HG03442 (cell line): ENCODE measurements around the gene BOLA1.
"Not testable (repeated sequence)": the region's sequence is repeated elsewhere in the genome, so short reads cannot be mapped to it uniquely, and the experiment has no call there.

Experiments used
- ATAC-seq: cut with Tn5 transposase; IDR thresholded peaks from one replicate; pipeline ENCODE4 v1.9.1; 2021; ENCODE audit warnings: mild to moderate bottlenecking, moderate library complexity; ENCODE audit not compliant: unreplicated experiment

The BOLA1 gene

DNA sequence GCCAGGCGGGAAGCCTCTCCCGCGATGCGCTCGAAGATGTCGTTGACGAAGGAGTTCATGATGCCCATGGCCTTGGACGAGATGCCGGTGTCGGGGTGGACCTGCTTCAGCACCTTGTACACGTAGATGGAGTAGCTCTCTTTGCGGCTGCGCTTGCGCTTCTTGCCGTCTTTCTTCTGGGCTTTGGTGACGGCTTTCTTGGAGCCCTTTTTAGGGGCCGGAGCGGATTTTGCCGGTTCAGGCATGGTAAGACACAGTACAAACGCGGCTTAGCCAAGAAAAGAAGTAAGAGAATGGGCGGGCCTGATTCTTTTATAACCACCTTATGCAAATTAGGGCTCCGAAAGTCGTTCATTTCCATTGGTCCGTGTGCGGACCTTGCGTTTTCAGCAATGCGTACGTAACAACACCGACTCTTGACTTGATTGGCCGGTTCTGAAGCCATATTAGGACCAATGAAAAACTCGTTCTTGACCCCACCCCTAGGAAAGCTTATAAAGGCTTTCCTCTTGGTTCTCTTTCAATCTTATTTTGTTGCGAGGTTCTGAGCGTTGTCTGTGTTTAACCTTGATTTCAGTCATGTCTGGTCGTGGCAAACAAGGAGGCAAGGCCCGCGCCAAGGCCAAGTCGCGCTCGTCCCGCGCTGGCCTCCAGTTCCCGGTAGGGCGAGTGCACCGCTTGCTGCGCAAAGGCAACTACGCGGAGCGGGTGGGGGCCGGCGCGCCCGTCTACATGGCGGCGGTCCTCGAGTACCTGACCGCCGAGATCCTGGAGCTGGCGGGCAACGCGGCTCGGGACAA lies 12.8 kb upstream of the BOLA1 start:
- peak; percentile 62 for ATAC-seq

- not testable (repeated sequence) for ATAC-seq
These were observed 12.2 kb upstream of the BOLA1 start for GRCh38 chr1:149887196-149887455.

DNA sequence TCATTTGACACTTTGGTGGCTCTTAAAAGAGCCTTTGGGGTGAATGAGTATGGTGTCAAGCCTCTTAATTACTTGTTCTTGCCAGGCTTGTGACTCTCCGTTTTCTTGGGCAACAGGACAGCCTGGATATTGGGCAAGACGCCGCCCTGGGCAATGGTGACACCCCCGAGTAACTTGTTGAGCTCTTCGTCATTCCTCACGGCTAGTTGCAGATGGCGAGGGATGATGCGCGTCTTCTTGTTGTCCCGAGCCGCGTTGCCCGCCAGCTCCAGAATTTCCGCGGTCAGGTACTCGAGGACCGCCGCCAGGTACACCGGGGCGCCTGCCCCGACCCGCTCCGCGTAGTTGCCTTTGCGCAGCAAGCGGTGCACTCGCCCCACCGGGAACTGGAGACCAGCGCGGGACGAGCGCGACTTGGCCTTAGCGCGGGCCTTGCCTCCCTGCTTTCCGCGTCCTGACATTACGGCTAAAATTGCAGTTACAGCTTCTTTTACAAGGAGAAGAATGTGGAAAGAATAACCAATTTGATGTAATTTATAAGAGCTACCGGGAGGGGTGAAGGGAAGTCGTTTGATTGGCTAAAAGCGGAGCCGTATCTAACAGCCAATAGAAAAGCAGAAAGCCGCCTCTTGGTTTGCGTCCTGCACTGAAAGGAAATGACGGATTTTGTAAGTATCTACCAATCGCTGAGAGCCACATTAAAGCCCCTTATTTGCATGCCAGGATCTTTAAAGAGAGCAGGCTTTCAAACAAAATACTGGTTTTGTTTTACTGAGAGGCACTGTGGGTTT lies 11.7 kb upstream of the BOLA1 start:
- peak; percentile 44 for ATAC-seq

DNA sequence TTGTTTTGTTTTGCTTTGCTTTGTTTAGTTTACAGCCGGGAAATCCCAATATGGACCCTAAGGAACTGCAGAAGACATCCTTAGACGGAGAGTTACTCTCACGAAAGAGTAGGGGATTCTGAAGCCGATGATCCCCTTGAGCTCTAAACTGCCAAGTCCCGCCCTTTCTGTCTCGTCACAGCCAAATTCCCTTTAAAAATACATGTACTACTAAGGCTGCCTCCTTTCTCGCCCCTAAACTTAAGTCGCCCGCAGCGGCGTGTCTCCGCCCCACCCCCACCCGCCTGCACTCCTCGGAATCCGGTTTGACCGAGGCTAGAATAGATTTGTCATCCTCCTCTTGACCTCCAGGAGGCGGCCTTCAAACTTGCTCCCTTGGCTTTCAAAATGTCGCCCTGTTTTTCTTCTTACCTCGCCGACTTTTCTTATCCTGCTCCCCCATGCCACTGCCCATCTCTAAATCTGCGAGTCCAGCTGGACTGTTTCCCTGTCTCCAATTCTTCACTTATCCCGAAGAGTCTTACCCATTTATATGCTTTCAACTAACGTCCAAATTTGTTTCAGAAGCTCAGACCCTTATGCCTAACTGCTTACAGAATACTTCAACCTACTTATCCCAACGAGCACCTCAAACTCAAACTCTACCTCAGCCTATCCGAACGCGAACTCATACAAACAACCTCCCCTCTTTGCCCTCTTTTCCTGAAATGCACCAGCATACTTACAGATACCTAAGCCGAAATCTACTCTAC lies 10.9 kb upstream of the BOLA1 start:
- peak; percentile 18 for ATAC-seq

DNA sequence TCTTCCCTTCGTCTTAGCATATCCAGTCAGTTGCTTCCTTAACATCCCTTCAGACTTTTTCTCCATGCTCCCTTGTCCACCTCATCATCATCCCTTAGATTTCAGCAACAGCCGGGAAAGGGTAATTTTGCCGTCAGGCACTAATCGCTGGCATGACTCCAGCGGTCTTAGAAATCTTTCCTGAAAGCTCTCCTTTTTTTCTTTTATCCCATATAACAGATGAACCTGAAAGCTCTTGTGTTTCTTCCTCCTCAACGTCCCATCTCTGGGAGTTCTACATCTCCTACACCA lies 10.4 kb upstream of the BOLA1 start:
- no peak for ATAC-seq

DNA sequence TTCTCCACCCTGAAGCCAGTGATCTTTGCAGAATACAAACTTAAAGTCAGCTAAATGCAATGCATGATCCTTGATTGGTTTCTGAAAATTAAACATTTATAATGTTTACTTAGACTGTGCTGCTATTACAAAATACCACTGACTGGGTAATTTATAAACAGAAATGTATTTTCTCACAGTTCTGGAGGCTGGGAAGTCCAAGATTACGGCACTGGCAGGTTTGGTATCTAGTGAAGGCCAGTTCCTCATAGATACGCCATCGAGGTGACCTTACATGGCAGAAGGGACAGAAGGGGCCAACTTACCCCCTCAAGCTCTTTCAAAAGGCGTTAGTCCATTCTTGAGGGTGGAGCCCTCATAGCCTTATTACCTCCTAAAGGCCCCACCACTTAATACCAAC lies 2.8 kb upstream of the BOLA1 start:
- no peak for ATAC-seq

DNA sequence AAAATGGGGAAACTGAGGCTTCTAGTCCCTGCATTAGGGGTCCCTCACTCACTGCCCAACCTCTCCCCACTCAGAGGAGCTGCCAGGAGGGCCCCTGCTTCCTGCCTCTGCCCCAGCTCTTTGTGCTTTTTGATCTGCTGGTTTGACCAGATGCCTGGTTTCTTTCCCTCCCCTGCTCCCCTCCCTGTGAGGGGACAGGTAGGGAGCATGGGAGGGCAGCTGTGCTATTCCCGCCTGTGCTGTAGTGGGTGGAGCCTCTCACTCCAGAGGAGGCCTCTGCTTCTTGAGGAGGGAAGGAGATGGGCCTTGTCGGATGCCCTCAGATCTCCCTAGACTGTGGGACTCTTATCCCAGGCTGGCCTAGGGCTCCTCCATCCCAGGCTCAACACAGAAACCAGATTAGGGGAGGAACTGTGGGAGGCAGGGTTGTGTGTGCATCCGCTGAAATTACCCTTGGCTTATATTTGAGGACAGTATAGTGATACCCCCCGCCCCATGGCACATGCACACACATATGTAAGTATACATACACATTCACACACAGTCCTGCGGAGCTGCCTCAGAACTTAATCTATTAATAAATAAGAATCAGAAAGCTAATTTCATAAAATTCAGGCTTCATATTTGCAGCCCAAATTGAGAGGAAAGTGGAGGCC lies 4.6 kb downstream of the BOLA1 start:
- ATAC-seq: no peak

GRCh38 chr1:149906570-149907075 lies 7.3 kb downstream of the BOLA1 start:
- ATAC-seq: no peak

GRCh38 chr1:149914545-149914944 lies 15.2 kb downstream of the BOLA1 start:
- ATAC-seq: no peak

- ATAC-seq: no peak
These were observed 16.2 kb downstream of the BOLA1 start for GRCh38 chr1:149915429-149916192.

DNA sequence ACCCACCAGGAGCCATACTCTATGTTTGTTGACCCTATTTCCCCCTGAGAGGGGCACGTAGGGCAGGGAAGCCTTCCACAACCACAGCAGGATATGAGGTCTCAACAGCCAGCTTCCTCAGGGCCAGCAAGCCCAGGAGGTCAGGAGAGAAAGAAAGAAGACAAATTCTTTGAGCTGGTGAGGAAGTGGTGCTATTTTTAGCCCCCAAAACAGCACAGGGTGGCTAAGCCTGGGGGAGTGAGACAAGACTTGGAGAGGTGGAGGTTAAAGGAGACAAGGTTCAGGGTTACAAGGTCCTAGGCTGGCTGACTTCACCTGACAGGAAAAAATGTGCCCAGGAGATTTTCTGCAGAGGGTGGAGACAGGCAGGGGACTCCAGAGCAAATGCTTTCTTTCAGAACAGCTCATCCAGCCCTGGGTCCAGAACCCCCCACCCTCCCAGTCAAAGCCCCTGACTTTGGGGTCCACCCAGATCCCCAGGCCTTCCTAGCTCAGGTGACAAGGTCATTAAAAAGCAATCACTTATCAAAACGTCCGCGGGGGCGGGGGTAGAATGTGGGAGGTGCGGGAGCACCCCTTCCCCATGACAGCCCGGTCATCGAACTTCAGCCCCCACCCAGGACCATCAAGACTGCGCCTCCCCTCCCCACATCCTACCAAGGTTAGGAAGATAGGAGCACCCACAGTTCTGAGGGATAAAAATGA lies 17.0 kb downstream of the BOLA1 start:
- no peak for ATAC-seq

DNA sequence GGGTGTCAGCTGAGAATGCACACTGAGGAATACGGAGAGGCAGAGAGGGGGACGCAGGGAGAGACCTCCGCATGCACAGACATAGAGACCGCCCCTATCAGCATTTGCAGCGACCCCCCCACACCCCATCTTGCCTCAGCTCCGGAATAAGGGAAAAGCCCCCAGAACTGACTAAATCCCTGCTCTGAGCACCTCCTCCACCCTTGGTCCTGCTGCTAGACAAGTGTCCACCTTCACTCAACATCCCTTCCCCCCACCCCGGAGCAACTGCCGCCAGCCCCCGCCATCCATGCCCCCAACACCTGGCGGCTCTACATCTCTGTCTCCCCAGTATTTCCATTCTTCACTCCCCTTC lies 17.5 kb downstream of the BOLA1 start:
- no peak for ATAC-seq

GRCh38 chr1:149917571-149918144 lies 18.3 kb downstream of the BOLA1 start, which contains the start of gene SV2A:
TSS of gene SV2A (minus strand) at chr1:149917844. CDS start at chr1:149913840, 4,004 bp downstream.
- ATAC-seq: no peak

GRCh38 chr1:149923626-149924025 lies 24.3 kb downstream of the BOLA1 start:
- no peak for ATAC-seq

GRCh38 chr1:149925345-149925744 lies 26.0 kb downstream of the BOLA1 start:
- ATAC-seq: no peak

DNA sequence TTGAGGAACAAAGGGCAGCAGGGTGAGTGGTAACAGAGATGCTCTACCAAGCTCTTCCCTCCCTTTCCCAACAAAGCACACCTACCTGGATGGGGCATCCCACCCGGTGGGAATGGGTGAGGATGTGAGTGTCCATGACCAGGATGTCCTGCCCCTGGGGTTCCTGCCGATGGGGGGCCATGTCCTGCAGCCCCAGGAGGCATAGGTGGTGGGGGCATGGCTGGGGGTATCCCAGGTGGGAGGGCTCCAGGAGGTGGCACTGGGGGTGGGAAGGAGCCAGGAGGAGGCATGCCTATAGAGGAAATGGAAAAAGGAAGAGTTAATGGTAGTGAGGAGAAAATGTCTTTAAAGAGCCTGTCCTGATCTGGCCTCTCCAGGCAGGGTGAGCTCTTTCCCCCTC lies 26.4 kb downstream of the BOLA1 start:
- no peak for ATAC-seq

DNA sequence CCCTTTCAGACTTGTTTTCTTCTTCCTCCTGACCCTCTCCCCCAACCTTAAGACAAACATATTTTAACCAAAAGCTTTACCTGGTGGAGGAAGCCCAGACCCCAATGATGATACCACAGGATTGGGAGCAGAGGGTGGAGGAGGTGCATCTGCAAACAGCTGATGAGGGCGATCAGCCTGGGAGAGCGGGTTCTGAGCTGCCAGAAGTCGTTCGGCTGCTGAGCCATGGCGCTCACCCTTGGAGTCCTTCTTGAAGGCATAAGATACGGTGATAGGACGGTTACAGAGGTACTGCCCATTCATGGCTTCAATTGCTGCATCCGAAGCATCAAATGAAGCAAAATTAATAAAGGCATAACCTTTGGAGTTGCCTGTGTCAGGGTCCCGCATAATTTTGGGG lies 26.9 kb downstream of the BOLA1 start:
- no peak for ATAC-seq

- ATAC-seq: no peak
These were observed 27.7 kb downstream of the BOLA1 start for GRCh38 chr1:149927056-149927562.
